ENCODE data around the gene MYO1G.

Gene MYO1G

DNA sequence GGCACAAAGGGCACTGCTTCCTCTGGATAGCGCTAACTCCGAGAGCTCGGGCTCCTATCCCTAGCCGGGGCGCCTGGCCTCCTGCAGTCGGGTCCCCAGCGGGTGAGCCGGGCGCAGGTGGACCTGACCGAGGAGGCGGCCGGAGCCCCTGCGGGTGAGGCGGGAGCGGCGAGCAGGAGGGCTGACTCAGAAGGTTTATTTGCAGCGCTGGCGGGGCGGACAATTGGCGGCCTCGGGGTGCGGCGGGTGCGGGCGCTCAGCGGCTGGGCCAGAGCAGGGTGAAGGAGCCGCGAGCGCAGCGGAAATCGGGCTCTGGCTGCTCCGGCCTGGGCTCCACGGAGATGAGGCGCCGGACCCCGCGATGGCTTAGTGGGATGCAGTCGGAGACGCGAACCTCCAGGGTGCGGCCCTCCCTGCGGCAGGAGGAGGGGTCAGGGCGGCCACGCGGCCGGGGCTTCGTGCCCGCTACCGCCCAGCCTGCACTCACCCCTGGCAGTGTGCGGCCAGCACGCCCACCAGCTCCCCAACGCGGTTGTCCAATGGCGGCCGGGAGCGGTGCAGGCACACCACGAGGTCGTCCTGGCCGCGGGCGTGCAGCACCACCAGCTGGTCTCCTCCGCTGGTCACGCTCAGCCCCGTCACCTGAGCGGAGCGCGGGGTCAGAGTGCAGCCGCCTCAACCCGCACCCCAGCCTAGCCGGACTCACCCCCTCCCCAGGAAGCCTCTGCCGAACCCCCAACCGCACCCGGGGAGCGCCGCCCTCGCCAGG, 16.1 kb downstream of the MYO1G start (continued):
- TF ChIP-seq, protein P1, sequence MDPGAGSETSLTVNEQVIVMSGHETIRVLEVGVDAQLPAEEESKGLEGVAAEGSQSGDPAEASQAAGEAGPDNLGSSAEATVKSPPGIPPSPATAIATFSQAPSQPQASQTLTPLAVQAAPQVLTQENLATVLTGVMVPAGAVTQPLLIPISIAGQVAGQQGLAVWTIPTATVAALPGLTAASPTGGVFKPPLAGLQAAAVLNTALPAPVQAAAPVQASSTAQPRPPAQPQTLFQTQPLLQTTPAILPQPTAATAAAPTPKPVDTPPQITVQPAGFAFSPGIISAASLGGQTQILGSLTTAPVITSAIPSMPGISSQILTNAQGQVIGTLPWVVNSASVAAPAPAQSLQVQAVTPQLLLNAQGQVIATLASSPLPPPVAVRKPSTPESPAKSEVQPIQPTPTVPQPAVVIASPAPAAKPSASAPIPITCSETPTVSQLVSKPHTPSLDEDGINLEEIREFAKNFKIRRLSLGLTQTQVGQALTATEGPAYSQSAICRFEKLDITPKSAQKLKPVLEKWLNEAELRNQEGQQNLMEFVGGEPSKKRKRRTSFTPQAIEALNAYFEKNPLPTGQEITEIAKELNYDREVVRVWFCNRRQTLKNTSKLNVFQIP (CRISPR knock-in tag; IDR thresholded peaks at IDR 0.05; ENCODE audit: borderline replicate concordance, low read depth): no peak
- no peak for TF ChIP-seq TCF4 (CRISPR knock-in tag; IDR thresholded peaks at IDR 0.05; ENCODE audit: borderline replicate concordance)

DNA sequence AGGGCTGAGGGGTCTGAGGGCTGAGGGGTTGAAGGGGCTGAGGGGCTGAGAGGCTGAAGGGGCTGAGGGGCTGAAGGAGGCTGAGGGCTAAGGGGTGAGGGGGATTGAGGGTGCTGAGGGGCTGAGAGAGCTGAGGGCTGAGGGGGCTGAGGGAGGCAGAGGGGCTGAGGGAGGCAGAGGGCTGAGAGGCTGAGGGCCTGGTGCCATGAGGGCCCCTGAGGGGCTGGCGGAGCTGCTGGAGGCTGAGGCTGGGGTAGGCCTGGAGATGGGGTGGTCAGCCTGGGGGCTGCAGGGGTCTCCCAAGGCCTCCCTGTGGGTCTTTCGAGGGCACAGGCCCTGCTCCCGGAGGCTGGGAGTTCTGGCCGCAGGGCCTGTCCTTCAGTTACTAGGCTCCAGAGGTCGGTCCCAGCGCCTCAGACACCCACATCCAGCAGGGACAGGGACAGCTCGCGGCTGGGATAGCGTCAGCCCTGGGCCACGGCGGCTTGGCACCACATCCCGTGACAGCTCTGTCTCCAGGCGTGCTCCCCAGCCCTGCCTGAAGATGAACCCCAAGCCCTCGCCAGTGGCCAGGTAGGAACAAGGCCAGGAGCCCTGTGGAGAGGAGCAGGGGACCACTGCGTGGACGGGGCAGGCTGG, 16.9 kb downstream of the MYO1G start:
- no peak for TF ChIP-seq ZC3H10 (CRISPR knock-in tag; IDR thresholded peaks at IDR 0.05)
- no peak for TF ChIP-seq TOX (CRISPR knock-in tag; IDR thresholded peaks at IDR 0.05; ENCODE audit: borderline replicate concordance)
- TF ChIP-seq ARNTL (CRISPR knock-in tag; IDR thresholded peaks at IDR 0.05; ENCODE audit: borderline replicate concordance, low read depth): no peak
- TF ChIP-seq, protein P2, sequence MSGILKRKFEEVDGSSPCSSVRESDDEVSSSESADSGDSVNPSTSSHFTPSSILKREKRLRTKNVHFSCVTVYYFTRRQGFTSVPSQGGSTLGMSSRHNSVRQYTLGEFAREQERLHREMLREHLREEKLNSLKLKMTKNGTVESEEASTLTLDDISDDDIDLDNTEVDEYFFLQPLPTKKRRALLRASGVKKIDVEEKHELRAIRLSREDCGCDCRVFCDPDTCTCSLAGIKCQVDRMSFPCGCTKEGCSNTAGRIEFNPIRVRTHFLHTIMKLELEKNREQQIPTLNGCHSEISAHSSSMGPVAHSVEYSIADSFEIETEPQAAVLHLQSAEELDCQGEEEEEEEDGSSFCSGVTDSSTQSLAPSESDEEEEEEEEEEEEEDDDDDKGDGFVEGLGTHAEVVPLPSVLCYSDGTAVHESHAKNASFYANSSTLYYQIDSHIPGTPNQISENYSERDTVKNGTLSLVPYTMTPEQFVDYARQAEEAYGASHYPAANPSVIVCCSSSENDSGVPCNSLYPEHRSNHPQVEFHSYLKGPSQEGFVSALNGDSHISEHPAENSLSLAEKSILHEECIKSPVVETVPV (CRISPR knock-in tag; IDR thresholded peaks at IDR 0.05): no peak
- TF ChIP-seq, protein P1 (CRISPR knock-in tag; IDR thresholded peaks at IDR 0.05; ENCODE audit: borderline replicate concordance, low read depth): no peak
- no peak for TF ChIP-seq RARB (CRISPR knock-in tag; IDR thresholded peaks at IDR 0.05)
- no peak for TF ChIP-seq SNAI2 (CRISPR knock-in tag; IDR thresholded peaks at IDR 0.05)
- no peak for TF ChIP-seq ZFP30 (CRISPR knock-in tag; IDR thresholded peaks at IDR 0.05)
- no peak for TF ChIP-seq ZNF70 (CRISPR knock-in tag; IDR thresholded peaks at IDR 0.05)
- TF ChIP-seq ZNF565 (CRISPR knock-in tag; conservative IDR thresholded peaks at IDR 0.05; ENCODE audit: low read depth): no peak
- TF ChIP-seq ISL1 (CRISPR knock-in tag; IDR thresholded peaks at IDR 0.05): no peak
- ATAC-seq: no peak; the same call in 2 of the 3 replicates

DNA sequence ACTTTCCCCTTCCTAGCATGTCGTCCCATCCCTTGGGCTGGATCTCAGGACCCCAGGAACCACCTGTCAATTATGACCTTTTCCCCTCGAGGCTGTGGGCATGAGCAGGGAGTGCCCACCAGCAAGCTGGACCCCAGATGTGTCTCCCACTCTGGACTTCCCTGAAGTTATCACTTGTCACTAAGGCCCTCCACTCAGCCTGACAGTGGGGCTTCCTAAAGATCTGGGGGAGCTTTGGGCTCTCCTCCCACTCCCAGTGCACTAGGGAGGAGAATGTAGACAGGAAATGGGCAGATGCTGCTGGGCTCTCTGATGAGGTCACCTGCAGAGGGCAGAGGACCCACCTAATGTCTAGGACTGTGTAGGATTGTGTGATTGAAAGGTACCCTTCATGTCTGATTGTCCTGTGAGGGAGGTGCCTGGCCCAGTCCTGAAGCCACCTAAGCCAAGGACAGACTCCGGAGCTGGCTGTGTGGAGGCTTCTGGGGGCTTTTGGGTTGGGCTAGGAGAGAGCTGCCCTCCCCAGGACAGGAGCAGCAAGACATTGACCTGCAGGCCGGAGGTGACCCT, 18.7 kb downstream of the MYO1G start:
- TF ChIP-seq PPARA (CRISPR knock-in tag; IDR thresholded peaks at IDR 0.05; ENCODE audit: borderline replicate concordance) (no peak), GLIS3 (CRISPR knock-in tag; IDR thresholded peaks at IDR 0.05) (no peak), ZNF8 (CRISPR knock-in tag; IDR thresholded peaks at IDR 0.05) (no peak), OSR1 (CRISPR knock-in tag; IDR thresholded peaks at IDR 0.05) (no peak), ZFP3 (CRISPR knock-in tag; IDR thresholded peaks at IDR 0.05) (no peak), SNAI2 (CRISPR knock-in tag; IDR thresholded peaks at IDR 0.05) (no peak), ZNF70 (CRISPR knock-in tag; IDR thresholded peaks at IDR 0.05) (no peak), ZNF565 (CRISPR knock-in tag; conservative IDR thresholded peaks at IDR 0.05; ENCODE audit: low read depth) (no peak), ISL1 (CRISPR knock-in tag; IDR thresholded peaks at IDR 0.05) (no peak), CSDC2 (CRISPR knock-in tag; IDR thresholded peaks at IDR 0.05) (no peak), ARNTL (CRISPR knock-in tag; IDR thresholded peaks at IDR 0.05; ENCODE audit: borderline replicate concordance, low read depth) (no peak), TOX (CRISPR knock-in tag; IDR thresholded peaks at IDR 0.05; ENCODE audit: borderline replicate concordance) (no peak), BACH2 (CRISPR knock-in tag; IDR thresholded peaks at IDR 0.05; ENCODE audit: borderline replicate concordance) (no peak), RARB (CRISPR knock-in tag; IDR thresholded peaks at IDR 0.05) (no peak)
- TF ChIP-seq, protein P2 (CRISPR knock-in tag; IDR thresholded peaks at IDR 0.05): no peak
- TF ChIP-seq, protein P1 (CRISPR knock-in tag; IDR thresholded peaks at IDR 0.05; ENCODE audit: borderline replicate concordance, low read depth): no peak
- TF ChIP-seq, protein P3, sequence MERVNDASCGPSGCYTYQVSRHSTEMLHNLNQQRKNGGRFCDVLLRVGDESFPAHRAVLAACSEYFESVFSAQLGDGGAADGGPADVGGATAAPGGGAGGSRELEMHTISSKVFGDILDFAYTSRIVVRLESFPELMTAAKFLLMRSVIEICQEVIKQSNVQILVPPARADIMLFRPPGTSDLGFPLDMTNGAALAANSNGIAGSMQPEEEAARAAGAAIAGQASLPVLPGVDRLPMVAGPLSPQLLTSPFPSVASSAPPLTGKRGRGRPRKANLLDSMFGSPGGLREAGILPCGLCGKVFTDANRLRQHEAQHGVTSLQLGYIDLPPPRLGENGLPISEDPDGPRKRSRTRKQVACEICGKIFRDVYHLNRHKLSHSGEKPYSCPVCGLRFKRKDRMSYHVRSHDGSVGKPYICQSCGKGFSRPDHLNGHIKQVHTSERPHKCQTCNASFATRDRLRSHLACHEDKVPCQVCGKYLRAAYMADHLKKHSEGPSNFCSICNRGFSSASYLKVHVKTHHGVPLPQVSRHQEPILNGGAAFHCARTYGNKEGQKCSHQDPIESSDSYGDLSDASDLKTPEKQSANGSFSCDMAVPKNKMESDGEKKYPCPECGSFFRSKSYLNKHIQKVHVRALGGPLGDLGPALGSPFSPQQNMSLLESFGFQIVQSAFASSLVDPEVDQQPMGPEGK (CRISPR knock-in tag; IDR thresholded peaks at IDR 0.05; ENCODE audit: borderline replicate concordance): no peak
- no peak for ATAC-seq

Measured in SK-N-SH treated with all-trans-retinoic acid at 6 μM for 48 hours (cell line).